Measurements from ENCODE around the gene ATF6.
A peak's percentile ranks its signal among the peaks of the same experiment; 100 is the strongest.

The ATF6 gene

GRCh38 chr1:161954050-161954449, 187.9 kb downstream of the ATF6 start:
- DNase-seq (ENCODE audit: low read depth): peak; percentile 19
- H3K4me3 ChIP-seq (ENCODE audit: low read depth, low read length): no peak overlapping the region
- TF ChIP-seq MAX (IDR thresholded peaks at IDR 0.05; ENCODE audit: low read depth, low read length): no peak
- TF ChIP-seq POLR2A (IDR thresholded peaks at IDR 0.05; ENCODE audit: extremely low read depth, insufficient read length): no peak
- no peak for TF ChIP-seq CTCF (IDR thresholded peaks at IDR 0.05; ENCODE audit: low read depth, low read length)
- TF ChIP-seq MYC (IDR thresholded peaks at IDR 0.05; ENCODE audit: low read depth, low read length): no peak

- TF ChIP-seq POLR2A (IDR thresholded peaks at IDR 0.05; ENCODE audit: extremely low read depth, insufficient read length): no peak
- TF ChIP-seq CTCF (IDR thresholded peaks at IDR 0.05; ENCODE audit: low read depth, low read length): no peak
- no peak for TF ChIP-seq MYC (IDR thresholded peaks at IDR 0.05; ENCODE audit: low read depth, low read length)
- TF ChIP-seq MAX (IDR thresholded peaks at IDR 0.05; ENCODE audit: low read depth, low read length): no peak
Observed at GRCh38 chr1:161954466-161954865, 188.3 kb downstream of the ATF6 start.

GRCh38 chr1:161955606-161956005, 189.5 kb downstream of the ATF6 start:
- DNase-seq (ENCODE audit: low read depth): no peak
- no peak overlapping the region for H3K4me3 ChIP-seq (ENCODE audit: low read depth, low read length)
- TF ChIP-seq POLR2A (IDR thresholded peaks at IDR 0.05; ENCODE audit: extremely low read depth, insufficient read length) (no peak), MAX (IDR thresholded peaks at IDR 0.05; ENCODE audit: low read depth, low read length) (no peak), MYC (IDR thresholded peaks at IDR 0.05; ENCODE audit: low read depth, low read length) (no peak), CTCF (IDR thresholded peaks at IDR 0.05; ENCODE audit: low read depth, low read length) (no peak)

More at GRCh38 chr1:161954466-161954865, 188.3 kb downstream of the ATF6 start:
- no peak for DNase-seq (ENCODE audit: low read depth)
- no peak overlapping the region for H3K4me3 ChIP-seq (ENCODE audit: low read depth, low read length)

GRCh38 chr1:161956097-161956496, 190.0 kb downstream of the ATF6 start:
- TF ChIP-seq MAX (IDR thresholded peaks at IDR 0.05; ENCODE audit: low read depth, low read length) (no peak), CTCF (IDR thresholded peaks at IDR 0.05; ENCODE audit: low read depth, low read length) (no peak), MYC (IDR thresholded peaks at IDR 0.05; ENCODE audit: low read depth, low read length) (no peak), POLR2A (IDR thresholded peaks at IDR 0.05; ENCODE audit: extremely low read depth, insufficient read length) (no peak)
- H3K4me3 ChIP-seq (ENCODE audit: low read depth, low read length): no peak overlapping the region
- no peak for DNase-seq (ENCODE audit: low read depth)

- no peak overlapping the region for H3K4me3 ChIP-seq (ENCODE audit: low read depth, low read length)
- TF ChIP-seq CTCF (IDR thresholded peaks at IDR 0.05; ENCODE audit: low read depth, low read length) (no peak), POLR2A (IDR thresholded peaks at IDR 0.05; ENCODE audit: extremely low read depth, insufficient read length) (no peak), MYC (IDR thresholded peaks at IDR 0.05; ENCODE audit: low read depth, low read length) (no peak), MAX (IDR thresholded peaks at IDR 0.05; ENCODE audit: low read depth, low read length) (no peak)
- DNase-seq (ENCODE audit: low read depth): no peak
Observed at GRCh38 chr1:161956930-161957329, 190.8 kb downstream of the ATF6 start.

GRCh38 chr1:161958425-161958824, 192.3 kb downstream of the ATF6 start:
- TF ChIP-seq MYC (IDR thresholded peaks at IDR 0.05; ENCODE audit: low read depth, low read length): no peak
- no peak for TF ChIP-seq CTCF (IDR thresholded peaks at IDR 0.05; ENCODE audit: low read depth, low read length)
- TF ChIP-seq MAX (IDR thresholded peaks at IDR 0.05; ENCODE audit: low read depth, low read length): no peak
- TF ChIP-seq POLR2A (IDR thresholded peaks at IDR 0.05; ENCODE audit: extremely low read depth, insufficient read length): no peak
- H3K4me3 ChIP-seq (ENCODE audit: low read depth, low read length): no peak overlapping the region
- no peak for DNase-seq (ENCODE audit: low read depth)

All from NB4 (cell line).